H1 (cell line): Measurements from ENCODE around the gene TK2. TPM values are rescaled to one million over a fixed set of nuclear protein-coding genes. Genes with fewer than 3 reads are reported as not detected.

ENCODE experiments used
- CTCF ChIA-PET: fragments of 300-600 bp; sonication (Branson Sonifier 250); formaldehyde crosslinking; loops from one replicate; lab custom pipeline; 2021; ENCODE audit not compliant: partially characterized antibody; lab: Charles Lee
- POLR2A ChIA-PET: fragments of 300-600 bp; sonication (Branson Sonifier 250); formaldehyde crosslinking; loops from one replicate; lab custom pipeline; 2021; ENCODE audit warnings: inconsistent platforms; ENCODE audit not compliant: partially characterized antibody; lab: Charles Lee
- DNase-seq, 2 experiments: peaks; one replicate each; pipeline versions ENCODE4 v3.0.0 to v3.0.0-alpha.2; 2010 to 2022; ENCODE audit warnings: low spot score in 2 of 2, low read depth in 1 of 2, mixed read lengths in 1 of 2
- FAIRE-seq: peaks from 2 replicates; lab custom pipeline; 2011; peaks lifted over from hg19 to GRCh38; lab: Jason Lieb, UNC
- H2AFZ ChIP-seq: 2 replicates; pipeline ENCODE4 v1.8.1; 2012; ENCODE audit warnings: low read length, inconsistent platforms
- H2AK5ac ChIP-seq: 2 replicates; pipeline ENCODE4 v1.6.1; 2013; ENCODE audit warnings: low read depth, low read length
- H2BK120ac ChIP-seq: replicated peaks from 2 replicates; pipeline ENCODE3; 2013; ENCODE audit warnings: low read depth, low read length, inconsistent platforms
- H2BK12ac ChIP-seq: 2 replicates; pipeline ENCODE4 v1.6.1; 2013; ENCODE audit warnings: low read depth, low read length
- H2BK15ac ChIP-seq: 2 replicates; pipeline ENCODE4 v1.6.1; 2013; ENCODE audit warnings: low read length
- H2BK20ac ChIP-seq: 2 replicates; pipeline ENCODE4 v1.6.1; 2013; ENCODE audit warnings: low read length
- H2BK5ac ChIP-seq: 2 replicates; pipeline ENCODE4 v1.6.1; 2013; ENCODE audit warnings: low read depth, low read length
- H3K14ac ChIP-seq: 2 replicates; pipeline ENCODE4 v1.6.1; 2013; ENCODE audit warnings: inconsistent platforms; ENCODE audit not compliant: insufficient read length
- H3K18ac ChIP-seq: 2 replicates; pipeline ENCODE4 v1.6.1; 2013; ENCODE audit warnings: low read length; ENCODE audit errors: extremely low read depth
- H3K23ac ChIP-seq: 2 replicates; pipeline ENCODE4 v1.6.1; 2013; ENCODE audit warnings: inconsistent platforms; ENCODE audit not compliant: insufficient read length
- H3K23me2 ChIP-seq: 2 replicates; pipeline ENCODE4 v1.6.1; 2013; ENCODE audit warnings: low read depth, low read length
- H3K27ac ChIP-seq: 2 replicates; pipeline ENCODE4 v1.6.1; 2011; ENCODE audit warnings: low read depth, low read length, inconsistent platforms
- H3K27me3 ChIP-seq, 4 experiments: replicated peaks in 1 of 4; 1 replicate in 1 of 4; 2 replicates in 3 of 4; pipeline versions ENCODE4 v1.6.1 to v1.8.1; 2011 to 2013; ENCODE audit warnings: low read length in 3 of 4, mild to moderate bottlenecking in 3 of 4, inconsistent platforms in 2 of 4, mixed read lengths in 2 of 4, moderate library complexity in 1 of 4; ENCODE audit not compliant: control insufficient read depth in 3 of 4, insufficient read depth in 3 of 4; ENCODE audit errors: extremely low read depth in 1 of 4
- H3K36me3 ChIP-seq, 4 experiments: 2 replicates each; pipeline versions ENCODE4 v1.6.1 to v1.8.1; 2011 to 2013; ENCODE audit warnings: mild to moderate bottlenecking in 4 of 4, low read length in 3 of 4, moderate library complexity in 2 of 4, control low read depth in 1 of 4, inconsistent platforms in 1 of 4; ENCODE audit not compliant: insufficient read depth in 4 of 4, control insufficient read depth in 2 of 4
- H3K4ac ChIP-seq: replicated peaks from 2 replicates; pipeline ENCODE3; 2013; ENCODE audit warnings: low read length, low read depth, mixed read lengths, inconsistent platforms; ENCODE audit not compliant: insufficient read length
- H3K4me1 ChIP-seq, 4 experiments: replicated peaks in 1 of 4; 1 replicate in 1 of 4; 2 replicates in 3 of 4; pipeline versions ENCODE4 v1.6.1 to v1.8.1; 2011 to 2013; ENCODE audit warnings: low read length in 3 of 4, inconsistent platforms in 2 of 4, mixed read lengths in 1 of 4; ENCODE audit not compliant: insufficient read depth in 4 of 4, control insufficient read depth in 3 of 4
- H3K4me2 ChIP-seq, 2 experiments: 2 replicates each; pipeline versions ENCODE4 v1.6.1 to v1.8.1; 2011 to 2013; ENCODE audit warnings: low read depth in 2 of 2, low read length in 2 of 2, control low read depth in 1 of 2, inconsistent platforms in 1 of 2, mild to moderate bottlenecking in 1 of 2; ENCODE audit not compliant: insufficient read depth in 1 of 2
- H3K4me3 ChIP-seq, 4 experiments: fragments of 200-600, 300-600 bp in 1 of 4; sonication (generic), shearing (Covaris generic), sonication (Bioruptor Twin) in 1 of 4; 2 replicates each; pipeline versions ENCODE4 v1.5.1 to v1.8.1; 2011 to 2016; ENCODE audit warnings: low read length in 4 of 4, low read depth in 3 of 4, control low read depth in 2 of 4, inconsistent platforms in 2 of 4, mild to moderate bottlenecking in 2 of 4, mixed read lengths in 1 of 4, moderate library complexity in 1 of 4; ENCODE audit not compliant: insufficient read depth in 2 of 4; ENCODE audit errors: extremely low read depth in 1 of 4
- H3K56ac ChIP-seq: replicated peaks from 2 replicates; pipeline ENCODE3; 2013; ENCODE audit warnings: low read depth, mild to moderate bottlenecking, mixed read lengths, low read length, inconsistent platforms; ENCODE audit not compliant: insufficient read length
- H3K79me1 ChIP-seq: 2 replicates; pipeline ENCODE4 v1.6.1; 2013; ENCODE audit warnings: low read depth, low read length, control low read depth
- H3K79me2 ChIP-seq, 2 experiments: 2 replicates each; pipeline versions ENCODE4 v1.6.1 to v1.8.1; 2012 to 2013; ENCODE audit warnings: low read length in 2 of 2, mild to moderate bottlenecking in 2 of 2, inconsistent platforms in 1 of 2; ENCODE audit not compliant: insufficient read depth in 2 of 2, control insufficient read depth in 1 of 2
- H3K9ac ChIP-seq, 4 experiments: replicated peaks in 1 of 4; 1 replicate in 1 of 4; 2 replicates in 3 of 4; pipeline versions ENCODE4 v1.6.1 to v1.8.1; 2011 to 2013; ENCODE audit warnings: low read depth in 3 of 4, low read length in 3 of 4, control low read depth in 2 of 4, mild to moderate bottlenecking in 2 of 4, moderate library complexity in 2 of 4, inconsistent platforms in 1 of 4; ENCODE audit errors: extremely low read depth in 1 of 4
- H3K9me3 ChIP-seq, 2 experiments: 2 replicates each; pipeline versions ENCODE4 v1.6.1 to v1.8.1; 2012 to 2013; ENCODE audit warnings: mild to moderate bottlenecking in 2 of 2, moderate library complexity in 2 of 2, control low read depth in 1 of 2, inconsistent platforms in 1 of 2, low read depth in 1 of 2, low read length in 1 of 2, mixed read lengths in 1 of 2; ENCODE audit not compliant: insufficient read depth in 2 of 2
- H4K20me1 ChIP-seq, 2 experiments: replicated peaks in 1 of 2; 2 replicates each; pipeline versions ENCODE3 to v1.8.1; 2011 to 2013; ENCODE audit warnings: inconsistent platforms in 2 of 2, low read length in 2 of 2, mild to moderate bottlenecking in 1 of 2; ENCODE audit not compliant: insufficient read depth in 2 of 2, control insufficient read depth in 1 of 2
- H4K5ac ChIP-seq: 2 replicates; pipeline ENCODE4 v1.6.1; 2013; ENCODE audit warnings: low read length, low read depth, mixed read lengths, inconsistent platforms; ENCODE audit not compliant: insufficient read length
- H4K8ac ChIP-seq: 2 replicates; pipeline ENCODE4 v1.8.0; 2013; ENCODE audit warnings: mild to moderate bottlenecking, moderate library complexity, low read length, inconsistent platforms; ENCODE audit not compliant: insufficient read depth; ENCODE audit errors: extremely low read depth
- H4K91ac ChIP-seq: replicated peaks from 2 replicates; pipeline ENCODE3; 2013; ENCODE audit warnings: low read length, mixed read lengths, inconsistent platforms; ENCODE audit not compliant: insufficient read length
- BRCA1 ChIP-seq: IDR thresholded peaks from 2 replicates; pipeline ENCODE4 v1.6.1; 2012; ENCODE audit warnings: low read depth, low read length, improper control_type of control experiment
- EZH2 ChIP-seq: fragments of 200-600 bp; sonication (generic); IDR thresholded peaks from 2 replicates; pipeline ENCODE4 v1.7.1; 2012; ENCODE audit warnings: low read depth, mild to moderate bottlenecking, moderate library complexity, low read length, inconsistent platforms; ENCODE audit not compliant: severe bottlenecking
- KDM4A ChIP-seq: IDR thresholded peaks from one replicate; pipeline ENCODE4 v1.7.1; 2012; ENCODE audit warnings: low read depth, mild to moderate bottlenecking, moderate library complexity, low read length, inconsistent platforms; ENCODE audit not compliant: severe bottlenecking
- POLR2A ChIP-seq, 2 experiments: IDR thresholded peaks; 1 replicate in 1 of 2; 2 replicates in 1 of 2; pipeline ENCODE4 v1.6.1; 2011; ENCODE audit warnings: low read depth in 2 of 2, low read length in 2 of 2, mild to moderate bottlenecking in 2 of 2; ENCODE audit errors: control extremely low read depth in 1 of 2
- WGBS, 2 experiments: shearing (Covaris generic) in 1 of 2; methylation state at CpG; one replicate each; pipeline versions ENCODE4 v1.1.6 to v1.1.7; 2013 to 2015; ENCODE audit warnings: low lambda C conversion rate in 2 of 2, mixed read lengths in 2 of 2, inconsistent platforms in 1 of 2, low coverage in 1 of 2, missing lambda C conversion rate in 1 of 2; ENCODE audit not compliant: insufficient replicate concordance in 2 of 2, insufficient coverage in 1 of 2, insufficient read length in 1 of 2; ENCODE audit errors: extremely low coverage in 1 of 2, missing lambda C conversion rate in 1 of 2; 5-methylcytosine and 5-hydroxymethylcytosine counted together
- polyA plus RNA-seq, 7 experiments: library from polyadenylated mRNA; depleted of rRNA in 3 of 7; stranded (reverse) in 5 of 7; unstranded in 2 of 7; fragments of >200 nt in 5 of 7; fragments of 200-250 nt in 2 of 7; gene quantifications; 1 replicate in 5 of 7; 2 replicates in 1 of 7; 4 replicates in 1 of 7; pipeline versions ENCODE4 v1.2.1 to v1.2.3, GENCODE V29; 2011 to 2013; ENCODE audit warnings: missing spikeins in 2 of 7, mixed read lengths in 2 of 7
- total RNA-seq: library from RNA; stranded (reverse); fragmentation: NEBNext Ultra II Directional; extraction: Animal tissue kit (Norgen Biotek cat#: 25700); gene quantifications from 2 replicates; pipeline ENCODE4 v1.2.1, GENCODE V29; 2021

The TK2 gene
- total and polyA plus RNA-seq, 2 of the 8 experiments (the other 6 are each of a cell fraction or from before 2014, with no cell fraction given), result 2.7 to 3.6 TPM

DNA sequence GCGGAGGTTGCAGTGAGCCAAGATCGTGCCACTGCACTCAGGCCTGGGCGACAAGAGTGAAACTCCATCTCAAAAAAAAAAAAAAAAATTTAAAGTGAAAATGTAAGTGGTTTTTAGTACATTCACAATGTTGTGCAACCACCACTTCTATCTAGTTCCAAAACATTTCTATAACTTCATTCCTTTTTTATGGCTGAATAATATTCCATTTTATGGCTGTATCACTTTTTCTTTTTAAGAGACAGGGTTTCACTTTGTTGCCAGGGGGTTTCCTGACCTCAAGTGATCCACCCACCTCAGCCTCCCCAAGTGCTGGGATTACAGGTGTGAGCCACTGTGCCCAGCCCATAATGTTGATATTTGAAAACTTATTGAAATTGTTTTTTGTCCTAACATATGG is 42.9 kb upstream of the TK2 start:
- H3K23me2 ChIP-seq, result no peaks in the 10 kb centered on the region
- H3K9me3 ChIP-seq, result no peaks in the 10 kb centered on the region
- FAIRE-seq, result no peak
- no peaks in the 10 kb centered on the region for H3K27me3 ChIP-seq
- H2BK20ac ChIP-seq, result no peak overlapping the region
- H3K36me3 ChIP-seq, result no peaks in the 10 kb centered on the region
- H3K79me1 ChIP-seq, result no peaks in the 10 kb centered on the region
- no peak overlapping the region for H2BK15ac ChIP-seq
- DNase-seq, result no peak
- H4K91ac ChIP-seq, result no peak overlapping the region
- CTCF ChIA-PET, result interaction anchor here (0.6 to 0.7 kb wide), 2 partner anchors 85 to 138 kb away, joined by 3 read pairs; no protein-coding TSS in a partner anchor
- no peak overlapping the region for H2AFZ ChIP-seq
- no peak overlapping the region for H3K18ac ChIP-seq
- TF ChIP-seq KDM4A, result no peak
- TF ChIP-seq BRCA1, result no peak
- TF ChIP-seq EZH2, result no peak
- TF ChIP-seq POLR2A (IDR thresholded peaks at IDR 0.05; ENCODE audit: control extremely low read depth in 1 of 2, low read depth in 2 of 2, low read length in 2 of 2), result no peak
- no peak overlapping the region for H3K23ac ChIP-seq
- no peak overlapping the region for H2BK120ac ChIP-seq
- H4K5ac ChIP-seq, result no peak overlapping the region
- H3K9ac ChIP-seq, result no peak overlapping the region
- POLR2A ChIA-PET, result no interaction called here
- no peak overlapping the region for H2AK5ac ChIP-seq
- no peaks in the 10 kb centered on the region for H3K4me1 ChIP-seq
- H2BK5ac ChIP-seq, result no peak overlapping the region
- H3K79me2 ChIP-seq, result no peaks in the 10 kb centered on the region
- H3K27ac ChIP-seq, result no peak overlapping the region
- H2BK12ac ChIP-seq, result no peak overlapping the region
- no peak overlapping the region for H3K4me3 ChIP-seq
- H4K8ac ChIP-seq, result no peak overlapping the region
- no peaks in the 10 kb centered on the region for H4K20me1 ChIP-seq
- H3K4ac ChIP-seq, result no peak overlapping the region
- H3K4me2 ChIP-seq, result no peak overlapping the region
- no peak overlapping the region for H3K14ac ChIP-seq
- H3K56ac ChIP-seq, result no peak overlapping the region
- 91% methylated on average over 3 of the region's 3 CpGs; no CpG with 5 or more reads in 1 of the 2 experiments for WGBS, 2 experiments
